T-helper 1 cell treated with Interleukin-12 subunit alpha and Interleukin-12 subunit beta and Interleukin-4 antibody, amounts not matched to agents 30 ng/mL and 1 ng/mL, for 36 hours (primary cell): ENCODE results near the gene SMYD3. TPM values are rescaled to one million over a fixed set of nuclear protein-coding genes. Genes with fewer than 3 reads are reported as not detected.

Source experiments
- intact Hi-C: fragments of 100-400 bp; cut with micrococcal nuclease; formaldehyde crosslinking; loops from one replicate; pipeline ENCODE4 v1.15.1; 2024
- total RNA-seq: library from RNA; stranded (reverse); gene quantifications from 2 replicates; pipeline ENCODE4 v1.2.3, GENCODE V29; 2022

Gene SMYD3
- total RNA-seq, 1 donor from 2014 or later: 24.1 TPM

DNA sequence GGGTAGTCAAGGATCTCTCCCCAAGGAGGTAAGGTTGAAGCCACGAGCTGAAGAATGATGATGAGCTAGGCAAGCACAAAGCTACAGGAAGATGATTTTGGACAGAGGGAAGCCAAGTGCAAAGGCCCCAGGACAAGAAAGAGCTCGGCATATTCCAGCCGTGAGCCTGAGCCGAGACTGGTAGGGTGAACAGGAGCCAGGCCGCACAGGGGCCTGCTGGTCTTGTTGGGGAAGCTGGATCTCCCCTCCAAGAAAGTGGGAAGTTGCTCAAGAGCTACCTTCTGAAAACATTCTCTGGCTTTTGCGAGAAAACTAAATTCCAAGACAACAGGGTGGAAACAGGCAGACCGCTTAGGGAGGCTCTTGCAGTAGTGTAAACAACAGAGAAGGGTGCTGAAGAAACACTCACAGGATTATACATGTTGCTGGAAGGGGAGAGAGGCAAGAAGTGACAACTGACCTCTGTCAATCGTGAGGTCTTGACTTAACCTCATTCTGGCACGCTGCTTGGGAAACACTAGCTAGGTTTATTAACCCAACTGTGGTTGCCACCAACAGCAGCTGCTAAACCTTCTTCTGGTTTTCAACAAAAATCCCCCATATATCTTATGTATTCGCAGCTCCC, 625.2 kb downstream of the SMYD3 start:
- intact Hi-C loops: no loop called here

DNA sequence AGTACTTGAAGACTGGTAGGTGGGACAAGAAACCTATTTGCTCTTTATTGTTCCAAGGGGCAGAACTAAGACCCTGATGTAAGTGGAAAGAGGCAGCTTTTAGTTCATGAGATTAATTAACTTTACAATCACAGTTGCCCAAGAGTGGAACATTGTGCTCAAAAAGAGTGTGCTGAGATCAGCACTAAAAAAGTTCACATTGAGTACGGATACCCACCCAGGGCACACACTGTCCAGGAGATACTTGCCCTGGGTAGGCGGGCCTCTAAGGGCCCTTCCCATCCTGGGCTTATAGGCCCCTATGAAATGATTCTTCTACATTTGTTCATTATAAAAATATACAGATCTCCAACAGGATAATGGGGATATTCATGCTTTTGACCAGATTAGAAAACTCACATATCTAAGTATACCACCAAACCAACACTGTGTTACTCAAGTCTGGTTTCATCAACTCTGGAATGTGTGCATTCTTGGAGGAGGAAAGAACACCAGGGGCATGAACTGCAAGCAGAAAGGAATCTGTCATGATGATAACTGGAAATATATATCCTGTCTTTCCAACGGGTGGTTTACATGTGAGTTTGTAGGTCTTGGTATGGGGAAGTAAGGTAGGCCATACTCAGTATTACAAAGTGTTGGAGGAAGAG, 626.2 kb downstream of the SMYD3 start:
- intact Hi-C loops: no loop called here

DNA sequence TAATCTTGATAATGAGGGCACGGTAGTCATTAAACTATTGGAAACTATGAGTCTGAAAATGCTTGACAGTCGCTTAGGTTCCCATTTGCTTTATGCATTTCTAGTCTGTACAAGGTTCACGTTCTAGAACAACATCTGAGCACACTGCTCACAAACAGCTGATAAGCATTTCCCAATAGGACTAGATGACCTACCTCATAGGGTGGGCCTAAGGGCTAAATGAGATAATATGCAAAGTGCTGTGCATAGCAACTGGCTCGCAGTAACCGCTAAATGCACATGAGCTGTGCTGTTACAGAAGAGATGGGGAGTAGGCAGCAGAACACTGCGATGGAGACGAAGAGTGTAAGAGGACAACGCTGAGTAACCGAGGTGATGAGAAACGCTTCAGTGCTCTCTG, 628.0 kb downstream of the SMYD3 start:
- intact Hi-C loops: no loop called here

DNA sequence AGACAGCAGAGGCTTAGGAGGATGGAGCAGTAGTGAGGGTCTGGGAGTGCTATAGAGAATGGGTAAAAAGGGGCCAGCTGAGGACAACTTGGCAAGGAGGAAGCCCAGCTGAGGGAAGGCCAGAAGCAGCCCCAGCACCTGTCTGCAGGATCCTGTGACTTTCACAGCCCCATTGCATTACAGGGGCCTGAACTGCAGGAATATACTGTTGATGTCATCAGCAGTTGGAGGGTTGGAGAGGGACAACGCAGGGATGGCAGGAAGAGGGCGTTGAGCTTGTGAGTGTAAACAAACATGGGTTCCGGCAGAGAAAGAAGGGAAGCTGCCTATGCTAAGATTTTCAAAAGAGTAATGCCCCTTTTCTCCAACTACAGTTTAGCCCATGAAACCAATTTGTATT, 628.5 kb downstream of the SMYD3 start:
- intact Hi-C loops: no loop called here

DNA sequence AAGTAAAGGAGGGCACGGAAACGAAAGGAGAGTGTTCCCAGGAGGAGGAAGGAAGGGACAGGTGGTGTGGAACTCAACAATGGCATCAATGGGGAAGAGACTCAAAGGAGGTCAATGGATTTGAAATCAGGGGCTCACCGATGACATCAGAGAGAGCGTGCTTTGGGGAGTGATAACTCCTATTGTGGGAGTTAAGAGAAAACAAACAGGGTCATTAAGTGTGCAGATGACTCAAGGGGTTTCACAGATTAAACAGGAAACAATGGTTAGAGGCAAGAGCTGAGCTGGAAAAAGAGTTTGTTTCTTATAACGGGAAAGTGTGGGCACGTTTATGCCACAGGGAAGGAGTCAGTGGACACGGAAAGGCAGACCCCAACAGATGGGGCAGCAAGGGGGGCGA, 629.1 kb downstream of the SMYD3 start:
- intact Hi-C loops: no loop called here

DNA sequence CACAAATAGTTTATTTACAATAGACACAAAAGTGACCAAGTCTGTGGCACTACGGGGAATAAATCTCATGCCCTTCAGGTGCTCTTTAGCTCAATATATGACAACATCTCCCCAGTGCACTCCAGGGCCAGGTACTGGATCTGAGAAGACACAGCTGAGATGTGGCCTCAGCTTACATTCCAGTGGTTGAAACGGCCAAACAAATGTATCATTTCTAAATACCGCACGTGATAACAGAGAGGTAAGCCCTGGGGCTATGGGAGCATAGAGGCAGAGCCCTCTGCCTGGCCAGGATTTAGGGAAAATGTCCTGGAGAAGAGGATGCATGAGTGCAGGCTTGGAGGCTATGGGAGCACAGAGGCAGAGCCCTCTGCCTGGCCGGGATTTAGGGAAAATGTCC, 630.5 kb downstream of the SMYD3 start:
- intact Hi-C loops: no loop called here

DNA sequence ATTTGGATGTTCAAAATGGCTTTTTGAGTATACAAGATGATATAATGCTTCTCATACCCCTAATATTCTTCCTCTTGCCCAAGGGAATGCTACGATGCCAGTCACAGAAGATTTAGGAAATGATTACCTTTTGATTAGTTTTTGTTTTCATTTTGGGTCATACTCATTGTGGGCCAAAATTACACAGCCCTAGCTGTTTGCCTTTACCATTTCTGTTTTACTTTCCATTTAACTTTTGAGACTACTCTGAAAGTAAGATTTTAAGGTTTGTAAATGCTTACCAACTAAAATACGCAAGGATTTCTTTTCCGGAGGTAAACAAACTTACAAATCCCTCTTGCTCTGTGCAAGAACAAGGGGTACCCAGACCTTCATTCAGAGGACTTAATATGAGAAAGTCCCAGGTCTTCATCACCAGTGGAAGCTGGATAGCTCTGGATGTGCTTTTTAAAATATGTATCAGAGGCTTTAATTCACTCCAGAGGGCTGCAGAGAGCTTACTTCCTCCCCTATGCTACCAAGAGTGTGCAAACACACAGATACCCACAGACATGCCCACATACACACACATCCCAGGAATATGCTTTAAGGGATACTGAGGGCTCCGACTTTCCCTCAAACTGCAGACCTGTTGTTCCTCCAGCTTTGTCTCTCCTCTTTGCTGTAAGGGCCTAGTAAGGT, 631.4 kb downstream of the SMYD3 start:
- intact Hi-C loops: no loop called here

DNA sequence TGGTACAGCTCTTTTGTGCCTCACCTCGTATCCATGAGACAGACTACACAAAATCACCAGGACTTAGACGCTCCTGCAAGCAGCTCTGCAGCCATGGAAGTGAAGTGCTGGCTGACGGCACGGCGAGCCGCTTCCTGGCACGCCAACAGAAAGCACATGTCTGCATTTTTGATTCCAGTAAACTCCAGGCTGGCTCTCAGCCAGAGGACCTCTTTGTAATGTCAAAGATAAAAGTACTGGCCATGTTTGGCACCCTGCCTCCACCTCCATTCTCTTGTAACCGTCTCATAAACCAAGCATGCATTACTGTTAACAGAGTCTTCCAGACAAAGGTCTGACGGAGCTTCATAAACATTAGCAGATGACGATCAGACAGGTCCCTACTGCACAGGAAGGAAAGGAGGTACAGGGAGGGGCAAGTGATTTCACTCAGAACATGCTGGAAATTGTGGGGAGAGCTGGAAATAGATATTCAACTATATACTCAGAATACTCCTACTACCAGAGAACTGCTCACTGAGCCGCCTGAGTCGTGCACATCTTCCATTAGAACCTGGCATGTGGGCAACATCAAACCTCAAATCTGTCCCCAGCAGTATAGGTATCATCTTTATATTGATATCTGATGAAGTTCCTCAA, 632.0 kb downstream of the SMYD3 start:
- intact Hi-C loops: no loop called here

DNA sequence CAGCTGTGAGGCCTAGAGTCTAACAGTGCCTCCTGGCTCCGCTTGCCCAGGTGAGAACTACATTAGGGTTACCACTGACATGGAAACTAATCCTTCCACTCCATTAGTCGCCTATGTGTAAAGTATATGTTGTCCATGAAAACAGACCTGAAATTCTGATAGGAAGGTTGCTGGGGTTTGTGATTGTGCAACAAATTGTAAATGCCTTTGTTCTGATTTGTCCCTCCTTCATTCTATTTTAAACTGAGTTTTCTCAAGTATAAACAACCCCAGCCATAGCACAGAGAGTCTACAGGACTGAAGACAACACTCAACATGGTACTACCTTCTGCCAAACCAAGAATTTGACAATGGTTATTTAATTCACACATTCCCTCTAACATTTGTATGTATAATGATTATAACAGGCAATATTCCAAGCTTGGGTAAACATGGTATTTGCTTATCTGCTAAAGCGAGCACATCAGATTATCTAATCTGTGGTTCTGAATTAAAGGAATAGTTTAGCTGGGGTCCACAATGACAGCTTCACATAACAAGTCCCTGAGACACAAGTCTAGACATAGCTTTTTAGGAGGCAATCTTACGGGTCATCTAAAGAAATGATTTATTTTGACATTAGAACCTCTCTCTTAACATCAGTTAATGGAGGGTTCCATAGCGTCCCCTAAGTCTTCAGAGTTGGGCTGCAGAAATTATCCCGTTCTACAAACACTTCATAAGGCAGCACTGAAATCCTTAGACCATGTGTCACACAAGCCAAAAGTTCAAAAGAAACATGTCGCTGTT, 633.0 kb downstream of the SMYD3 start:
- intact Hi-C loops: no loop called here

DNA sequence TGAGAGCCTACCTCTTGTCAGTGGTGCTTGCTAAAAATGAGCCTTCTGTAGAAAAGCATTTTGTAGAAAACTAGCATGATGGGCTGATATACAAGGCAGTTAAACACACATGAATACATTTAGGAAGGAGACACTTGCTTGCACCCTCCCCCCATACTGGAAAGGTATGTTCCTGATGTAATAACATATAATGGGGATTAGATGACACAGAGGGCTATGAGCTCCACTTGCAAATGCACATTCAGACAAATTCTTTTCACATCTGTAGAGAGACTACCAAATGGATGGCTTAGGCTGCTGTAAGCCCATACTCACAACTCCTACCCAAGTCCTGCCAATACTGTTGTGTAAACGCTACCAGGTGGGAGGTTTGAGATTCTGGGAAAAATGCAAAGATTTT, 634.0 kb downstream of the SMYD3 start:
- intact Hi-C loops: no loop called here

DNA sequence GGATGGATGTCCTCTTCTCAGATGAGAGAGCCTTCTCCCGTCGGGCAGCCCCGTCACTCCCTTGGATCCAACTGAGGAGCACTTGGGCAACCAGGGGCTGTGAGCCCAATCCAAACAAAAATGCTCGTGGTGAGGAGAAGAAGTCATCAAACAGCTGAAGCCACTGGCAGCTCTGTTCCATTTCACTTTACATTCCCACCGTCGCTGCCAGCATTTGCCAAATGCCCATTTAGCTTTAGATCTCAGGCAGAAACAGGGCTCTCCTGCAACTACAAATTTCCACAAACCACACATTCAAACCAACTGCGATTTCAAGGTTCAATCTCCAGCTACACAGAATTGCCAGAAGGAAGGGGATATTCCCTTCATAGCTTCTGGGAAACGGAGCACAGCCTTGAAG, 634.6 kb downstream of the SMYD3 start:
- intact Hi-C loops: no loop called here

DNA sequence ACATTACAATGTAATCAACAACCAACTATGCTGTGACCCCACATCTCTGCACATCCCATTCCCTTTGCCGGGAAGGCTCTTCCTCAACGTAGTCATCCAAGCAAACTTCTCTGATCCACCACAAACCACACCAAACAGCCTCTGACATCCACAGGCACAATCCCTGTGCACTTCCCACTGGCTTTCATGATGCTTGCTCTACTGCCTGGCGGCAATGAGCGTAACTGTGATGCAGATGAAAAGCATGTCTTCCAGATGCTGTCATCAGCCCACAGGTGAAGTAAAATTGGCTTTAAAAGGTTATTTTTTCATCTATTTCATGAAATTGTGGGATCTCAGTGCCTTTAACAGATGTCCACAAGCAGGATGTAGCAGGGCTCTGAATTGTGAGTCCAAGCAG, 635.2 kb downstream of the SMYD3 start:
- intact Hi-C loops: no loop called here

DNA sequence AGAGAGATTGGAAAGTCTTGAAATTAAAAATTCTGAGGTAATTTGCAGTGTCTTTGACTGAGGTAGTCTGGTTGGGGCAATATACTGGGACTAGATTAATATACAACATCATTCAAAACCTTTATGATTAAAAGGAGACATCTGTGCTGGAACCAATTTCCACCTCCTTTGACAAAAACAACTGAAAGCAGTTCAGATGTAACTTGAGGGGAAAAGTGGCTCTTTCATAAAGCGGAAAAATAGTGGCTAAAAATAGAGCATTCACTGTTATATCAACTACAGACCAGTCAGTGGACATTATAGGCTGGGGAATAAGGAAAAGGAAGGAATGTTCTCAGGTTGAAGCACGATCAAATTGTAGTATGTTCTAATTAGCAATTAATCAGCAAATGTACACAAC, 635.9 kb downstream of the SMYD3 start:
- intact Hi-C loops: no loop called here

DNA sequence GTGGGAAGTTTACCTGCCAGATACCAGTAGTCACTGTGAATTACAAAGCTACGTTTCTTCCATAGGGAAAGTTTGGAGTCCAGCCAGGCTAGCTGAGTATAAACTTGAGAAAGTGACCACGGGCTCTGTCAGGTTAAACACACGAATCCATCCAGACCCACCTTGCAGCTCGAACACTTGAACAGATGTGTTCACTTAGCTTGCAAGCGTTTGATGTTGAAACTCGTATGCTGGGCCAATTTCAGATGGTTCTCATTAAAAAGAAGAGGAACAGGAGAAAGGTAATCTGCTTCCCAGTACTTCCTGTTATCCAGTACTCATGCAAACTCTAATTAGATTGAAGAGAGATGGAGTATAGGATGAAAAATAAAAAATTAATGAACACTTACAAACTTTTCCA, 636.4 kb downstream of the SMYD3 start:
- intact Hi-C loops: no loop called here

DNA sequence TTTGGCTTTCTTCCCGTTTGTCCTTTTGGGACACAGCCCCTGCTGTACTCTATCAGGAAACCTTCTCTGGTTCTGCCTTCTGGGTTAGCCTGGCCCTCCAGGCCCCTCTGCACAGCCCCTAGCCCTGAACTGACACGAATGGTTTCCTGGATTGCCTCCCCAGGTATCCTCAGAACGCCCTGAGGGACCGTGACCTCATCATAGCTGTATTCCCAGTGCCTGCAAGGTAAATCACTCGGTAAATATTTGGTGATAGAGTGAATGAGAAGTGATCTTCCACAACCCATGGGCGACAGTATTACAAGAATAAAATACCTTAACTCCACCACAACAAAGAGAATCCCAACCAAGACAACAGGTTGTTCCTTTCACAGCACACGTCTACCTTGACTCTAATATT, 637.2 kb downstream of the SMYD3 start:
- intact Hi-C loops: no loop called here

DNA sequence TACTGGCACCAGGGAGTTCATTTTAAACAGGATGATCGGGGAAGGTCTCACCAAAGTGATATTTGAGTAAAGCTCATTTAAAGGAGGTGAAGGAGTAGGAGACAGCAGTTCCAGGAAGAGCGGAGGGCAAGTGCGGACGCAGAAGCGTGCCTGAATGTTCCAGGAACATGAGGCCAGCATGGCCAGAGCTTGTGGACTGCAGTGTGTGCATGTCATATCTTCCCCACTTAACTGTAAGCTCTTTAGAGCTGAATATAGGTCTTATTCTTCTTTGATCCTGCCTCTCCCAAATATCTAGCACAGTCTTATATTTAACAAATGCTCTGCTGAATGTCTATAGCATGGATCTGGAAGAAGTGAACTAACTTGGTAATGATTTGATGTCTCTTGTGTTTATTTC, 639.3 kb downstream of the SMYD3 start:
- intact Hi-C loops: no loop called here

DNA sequence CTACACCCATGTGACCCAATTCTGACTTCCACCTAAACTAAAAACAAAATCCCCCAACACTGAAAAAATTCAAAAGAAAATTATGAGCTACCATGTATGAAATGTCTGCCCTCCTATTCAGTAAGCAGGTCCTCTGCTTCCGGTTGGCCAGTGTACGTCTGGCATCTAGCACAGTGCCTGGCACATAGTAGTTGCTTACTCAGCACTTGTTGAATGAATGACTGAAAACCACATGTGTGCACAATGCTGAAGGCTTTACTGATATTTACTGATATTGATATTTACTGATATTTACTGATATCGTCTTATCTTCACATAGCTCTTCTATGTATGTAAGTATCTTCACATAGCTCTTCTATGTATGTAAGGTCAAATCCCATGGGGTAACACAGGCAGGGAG, 642.2 kb downstream of the SMYD3 start:
- intact Hi-C loops: no loop called here

DNA sequence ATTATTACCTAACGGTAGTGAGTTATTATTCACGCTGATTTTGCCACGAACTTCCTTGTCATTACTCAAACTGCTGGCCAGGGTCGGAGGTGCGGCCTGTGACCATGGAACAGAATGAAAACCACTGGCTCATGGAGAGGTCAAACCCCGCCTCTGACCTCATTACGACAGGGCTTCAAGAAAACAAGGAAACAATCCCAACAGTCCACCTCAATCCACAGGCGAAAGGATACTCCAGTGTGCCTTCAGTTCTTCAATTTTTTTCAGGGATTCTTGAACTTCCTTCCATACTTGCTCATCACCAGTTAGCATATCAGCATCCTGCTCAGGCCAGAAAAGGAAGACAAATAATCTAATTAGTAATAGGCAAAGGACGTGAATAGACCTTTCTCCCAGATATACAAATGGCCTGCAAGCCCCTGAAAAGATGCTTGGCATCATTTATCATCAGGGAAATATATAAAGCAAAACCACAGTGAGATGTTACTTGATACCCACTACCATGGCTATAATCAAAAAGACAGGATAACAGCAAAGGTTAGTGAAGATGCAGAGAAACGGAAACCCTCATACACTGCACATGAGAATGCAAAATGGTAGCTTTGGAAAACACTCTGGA, 643.4 kb downstream of the SMYD3 start:
- intact Hi-C loops: no loop called here

DNA sequence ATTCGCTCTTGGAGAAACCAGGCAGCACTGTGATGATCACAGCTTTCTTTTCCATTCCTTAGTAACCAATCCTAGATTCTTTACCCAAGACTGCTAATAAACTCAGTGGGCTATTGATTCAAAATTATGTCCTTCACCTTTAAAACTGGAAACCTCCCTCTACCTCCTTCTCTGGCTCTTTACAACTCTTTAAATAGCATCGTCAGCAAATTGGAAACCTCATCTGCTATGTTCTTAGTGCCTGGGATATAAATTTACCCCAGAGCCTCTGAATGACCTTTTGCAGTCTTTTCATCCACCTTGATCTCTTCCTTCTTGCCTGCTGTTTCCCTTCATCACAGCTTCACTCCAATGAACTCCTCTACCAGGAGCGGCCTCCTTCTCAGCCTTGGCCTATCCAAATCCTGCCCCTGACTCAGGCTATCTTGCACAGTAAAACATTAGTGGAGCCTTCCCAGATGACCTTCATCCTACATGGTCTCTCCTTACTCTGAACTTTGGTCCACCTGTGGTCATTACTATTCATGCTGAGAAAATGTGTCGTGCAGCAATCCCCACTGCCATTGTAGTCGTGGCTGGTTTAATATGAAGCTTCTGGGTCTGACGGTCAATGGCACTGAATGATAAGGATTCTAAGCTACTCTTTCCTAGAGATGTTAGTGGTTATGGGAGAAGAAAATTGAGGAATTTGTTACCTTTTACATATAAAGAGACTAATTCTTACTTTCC, 644.1 kb downstream of the SMYD3 start:
- intact Hi-C loops: no loop called here
